HCT116 (cell line): Measurements from ENCODE around the gene GEMIN7. TPM values are rescaled to one million over a fixed set of nuclear protein-coding genes. Genes with fewer than 3 reads are reported as not detected.

Experiments
- ATAC-seq: fragments of 200-7000 bp; cut with Tn5 transposase; 2 replicates; pipeline ENCODE4 v1.9.1; 2020; ENCODE audit warnings: mild to moderate bottlenecking, moderate library complexity
- BruUV-seq: library from RNA; stranded (reverse); fragments of 400-500 nt; replicated peaks from 2 replicates; lab custom pipeline; 2021; lab: Mats Ljungman, UMichigan
- CTCF ChIA-PET: fragments of 300-600 bp; sonication (Branson Sonifier 250); formaldehyde crosslinking; loops from one replicate; lab custom pipeline; 2021; ENCODE audit warnings: antibody characterized with exemption; lab: Charles Lee
- POLR2A ChIA-PET: fragments of 300-600, 350-600 bp; sonication (Branson Sonifier 250); formaldehyde crosslinking; loops from one replicate; lab custom pipeline; 2021; ENCODE audit warnings: antibody characterized with exemption; lab: Charles Lee
- RAD21 ChIA-PET, 2 experiments: fragments of 300-600 bp; sonication (Branson Sonifier 250); formaldehyde crosslinking; loops; one replicate each; lab custom pipeline; 2023; ENCODE audit warnings: low total read pairs in 2 of 2; ENCODE audit not compliant: uncharacterized antibody in 2 of 2, unreplicated experiment in 2 of 2, low non-redundant PET in 1 of 2; lab: Charles Lee
- DNase-seq: peaks from one replicate; pipeline ENCODE4 v3.0.0-alpha.2; 2010; ENCODE audit warnings: low read depth, low spot score
- H2AFZ ChIP-seq: fragments of 200-600 bp; shearing (Covaris generic), sonication (generic); 2 replicates; pipeline ENCODE4 v1.6.1; 2017; ENCODE audit warnings: low read depth, mixed run types, mixed read lengths, antibody characterized with exemption, low read length; ENCODE audit not compliant: poor library complexity, severe bottlenecking
- H3K27ac ChIP-seq: 2 replicates; pipeline ENCODE4 v1.5.1; 2012; ENCODE audit warnings: low read depth, low read length
- H3K27me3 ChIP-seq: fragments of 200-600 bp; sonication (generic); 2 replicates; pipeline ENCODE4 v1.6.1; 2016; ENCODE audit warnings: mixed run types, low read length, mixed read lengths; ENCODE audit not compliant: insufficient read depth
- H3K36me3 ChIP-seq, 2 experiments: fragments of 200-500 bp in 1 of 2; fragments of 200-600 bp in 1 of 2; sonication (Bioruptor generic) in 1 of 2; sonication (generic) in 1 of 2; 2 replicates each; pipeline versions ENCODE4 v1.5.1 to v1.6.1; 2014 to 2016; ENCODE audit warnings: low read length in 2 of 2, inconsistent platforms in 1 of 2, mixed read lengths in 1 of 2, mixed run types in 1 of 2; ENCODE audit not compliant: insufficient read depth in 2 of 2, control insufficient read depth in 1 of 2
- H3K4me1 ChIP-seq, 2 experiments: fragments of 200-600 bp in 1 of 2; sonication (generic) in 1 of 2; 2 replicates each; pipeline versions ENCODE4 v1.5.1 to v1.6.1; 2012 to 2017; ENCODE audit warnings: low read length in 2 of 2, inconsistent platforms in 1 of 2, mild to moderate bottlenecking in 1 of 2, mixed read lengths in 1 of 2, mixed run types in 1 of 2, moderate library complexity in 1 of 2; ENCODE audit not compliant: insufficient read depth in 2 of 2, control insufficient read depth in 1 of 2
- H3K4me2 ChIP-seq: fragments of 200-600 bp; sonication (generic); 2 replicates; pipeline ENCODE4 v1.6.1; 2017; ENCODE audit warnings: mixed run types, low read length, mixed read lengths
- H3K4me3 ChIP-seq, 2 experiments: fragments of 200-600 bp in 1 of 2; sonication (generic) in 1 of 2; replicated peaks in 1 of 2; 2 replicates each; pipeline ENCODE4 v1.5.1; 2011 to 2016; ENCODE audit warnings: low read length in 2 of 2, control low read depth in 1 of 2, low read depth in 1 of 2, mild to moderate bottlenecking in 1 of 2, mixed read lengths in 1 of 2, mixed run types in 1 of 2
- H3K79me2 ChIP-seq: fragments of 200-600 bp; sonication (generic); 2 replicates; pipeline ENCODE4 v1.6.1; 2017; ENCODE audit warnings: mild to moderate bottlenecking, mixed run types, low read length, moderate library complexity, mixed read lengths; ENCODE audit not compliant: insufficient read depth
- H3K9ac ChIP-seq: fragments of 200-600 bp; sonication (generic); 2 replicates; pipeline ENCODE4 v1.6.1; 2016; ENCODE audit warnings: low read length, mixed read lengths
- H3K9me2 ChIP-seq: fragments of 200-600 bp; sonication (generic), shearing (Covaris generic); 2 replicates; pipeline ENCODE4 v1.6.1; 2017; ENCODE audit warnings: mixed run types, mild to moderate bottlenecking, moderate library complexity; ENCODE audit not compliant: insufficient read depth
- H3K9me3 ChIP-seq, 2 experiments: fragments of 200-500 bp in 1 of 2; fragments of 200-600 bp in 1 of 2; sonication (Bioruptor generic) in 1 of 2; sonication (generic) in 1 of 2; 2 replicates each; pipeline ENCODE4 v1.6.1; 2014 to 2017; ENCODE audit warnings: low read length in 2 of 2, mixed read lengths in 2 of 2, inconsistent platforms in 1 of 2, low read depth in 1 of 2, mild to moderate bottlenecking in 1 of 2, mixed run types in 1 of 2, moderate library complexity in 1 of 2; ENCODE audit not compliant: control insufficient read depth in 1 of 2, insufficient read depth in 1 of 2
- H4K20me1 ChIP-seq: fragments of 200-600 bp; sonication (generic), shearing (Covaris generic); 2 replicates; pipeline ENCODE4 v1.6.1; 2017; ENCODE audit warnings: mixed run types, mild to moderate bottlenecking, moderate library complexity; ENCODE audit not compliant: insufficient read depth
- CTCF ChIP-seq, 3 experiments: fragments of 200-600 bp in 1 of 3; sonication (generic) in 1 of 3; IDR thresholded peaks in 2 of 3; conservative IDR thresholded peaks in 1 of 3; 2 replicates each; pipeline ENCODE4 v1.5.1; 2012 to 2017; ENCODE audit warnings: low read depth in 2 of 3, low read length in 2 of 3, antibody characterized with exemption in 1 of 3, borderline replicate concordance in 1 of 3, control low read depth in 1 of 3, mild to moderate bottlenecking in 1 of 3, mixed read lengths in 1 of 3, mixed run types in 1 of 3, moderate library complexity in 1 of 3; ENCODE audit not compliant: insufficient read depth in 1 of 3
- EZH2 ChIP-seq: fragments of 200-600 bp; sonication (generic); IDR thresholded peaks from 2 replicates; pipeline ENCODE4 v1.6.1; 2017; ENCODE audit warnings: antibody characterized with exemption, mixed run types
- JUND ChIP-seq: IDR thresholded peaks from 2 replicates; pipeline ENCODE4 v1.6.1; 2012
- MAX ChIP-seq: IDR thresholded peaks from 2 replicates; pipeline ENCODE4 v1.6.1; 2012
- SRF ChIP-seq: IDR thresholded peaks from 2 replicates; pipeline ENCODE4 v1.6.1; 2012; ENCODE audit warnings: low read depth
- YY1 ChIP-seq: IDR thresholded peaks from 2 replicates; pipeline ENCODE4 v1.6.1; 2011; ENCODE audit warnings: low read length, low read depth, moderate library complexity, mild to moderate bottlenecking; ENCODE audit not compliant: insufficient replicate concordance; ENCODE audit errors: extremely low read depth
- intact Hi-C: fragments of 100-400 bp; cut with micrococcal nuclease; formaldehyde crosslinking; loops from 2 replicates; pipeline ENCODE4 v1.10.0; 2022
- total RNA-seq: library from RNA; stranded (reverse); gene quantifications from one replicate; pipeline ENCODE4 v1.2.1, GENCODE V29; 2021; ENCODE audit not compliant: unreplicated experiment

GEMIN7 gene
- total RNA-seq, 1 experiment from 2014 or later = 35.4 TPM

GRCh38 chr19:45097776-45098520 is 18.9 kb downstream of the GEMIN7 start:
- H3K4me2 ChIP-seq = peak overlapping the region; percentile 41

More at GRCh38 chr19:45097776-45098520, 18.9 kb downstream of the GEMIN7 start:
- H3K27me3 ChIP-seq = no peaks in the 10 kb centered on the region
- no TSS peak for BruUV-seq
- no peaks in the 10 kb centered on the region; the same call in 1 of the 2 replicates for H4K20me1 ChIP-seq
- RAD21 ChIA-PET = no interaction called here
- intact Hi-C loops = loop anchor here (10.0 kb wide), 2 partner anchors 77 to 677 kb away; partner anchors contain the start of genes BLOC1S3 and TRAPPC6A
- DNase-seq (no peak), ATAC-seq (peak; percentile 66)
- no peak overlapping the region for H2AFZ ChIP-seq
- TF ChIP-seq CTCF (IDR thresholded peaks at IDR 0.05 in 2 of 3, conservative IDR thresholded peaks at IDR 0.05 in 1 of 3; ENCODE audit: borderline replicate concordance in 1 of 3, insufficient read depth in 1 of 3, low read depth in 2 of 3, low read length in 2 of 3) (no peak), YY1 (no peak), SRF (no peak), JUND (no peak), MAX (no peak), EZH2 (no peak)
- CTCF ChIA-PET = interaction anchor here (1.5 kb wide), 1 partner anchor 38 kb away, joined by 5 read pairs; no protein-coding TSS in a partner anchor
- no peaks in the 10 kb centered on the region for H3K9me3 ChIP-seq
- H3K4me1 ChIP-seq = peaks cover 12 to 39% of the 10 kb centered on the region in 2 experiments; a peak in 3 of 4 replicates
- no peaks in the 10 kb centered on the region for H3K36me3 ChIP-seq
- no peak overlapping the region for H3K4me3 ChIP-seq
- H3K9me2 ChIP-seq = no peaks in the 10 kb centered on the region
- H3K27ac ChIP-seq = peak overlapping the region; percentile 35; the same call in 1 of the 2 replicates
- POLR2A ChIA-PET = no interaction called here
- H3K9ac ChIP-seq = peak overlapping the region; percentile 29; the same call in 1 of the 2 replicates
- H3K79me2 ChIP-seq = peaks cover 100% of the 10 kb centered on the region
